A673 (cell line): ENCODE measurements around the gene EDNRA. TPM values are rescaled to one million over a fixed set of nuclear protein-coding genes. Genes with fewer than 3 reads are reported as not detected.

ENCODE experiments used
- BruUV-seq: library from RNA; stranded (reverse); fragments of 400-500 nt; replicated peaks from 2 replicates; lab custom pipeline; 2021; lab: Mats Ljungman, UMichigan
- CTCF ChIA-PET: fragments of 300-600 bp; sonication (Branson Sonifier 250); formaldehyde crosslinking; loops from one replicate; lab custom pipeline; 2022; ENCODE audit warnings: antibody characterized with exemption; lab: Charles Lee
- POLR2A ChIA-PET: fragments of 300-600 bp; sonication (Branson Sonifier 250); formaldehyde crosslinking; loops from one replicate; lab custom pipeline; 2022; ENCODE audit warnings: antibody characterized with exemption; ENCODE audit not compliant: low non-redundant PET; lab: Charles Lee
- DNase-seq: peaks from one replicate; pipeline ENCODE4 v3.0.0-alpha.2; 2015; ENCODE audit warnings: low spot score
- H3K27ac ChIP-seq: fragments of 200-600 bp; sonication (generic); 2 replicates; pipeline ENCODE4 v1.5.1; 2016; ENCODE audit warnings: mixed run types, low read depth, mild to moderate bottlenecking, mixed read lengths, antibody characterized with exemption, low read length; ENCODE audit not compliant: poor library complexity, severe bottlenecking
- H3K27me3 ChIP-seq: fragments of 200-600 bp; sonication (generic); replicated peaks from 2 replicates; pipeline ENCODE4 v1.6.1; 2017; ENCODE audit warnings: mixed run types, low read depth, mild to moderate bottlenecking, mixed read lengths, antibody characterized with exemption, low read length; ENCODE audit not compliant: insufficient read depth, poor library complexity
- H3K36me3 ChIP-seq: fragments of 200-600 bp; sonication (generic); 2 replicates; pipeline ENCODE4 v1.6.1; 2016; ENCODE audit warnings: mixed run types, mild to moderate bottlenecking, mixed read lengths, antibody characterized with exemption, low read length; ENCODE audit not compliant: insufficient read depth, poor library complexity, severe bottlenecking
- H3K4me1 ChIP-seq: fragments of 200-600 bp; sonication (generic); 2 replicates; pipeline ENCODE4 v1.6.1; 2017; ENCODE audit warnings: mixed run types, mild to moderate bottlenecking, mixed read lengths, antibody characterized with exemption, low read length; ENCODE audit not compliant: insufficient read depth, poor library complexity, severe bottlenecking
- H3K4me3 ChIP-seq: fragments of 200-600 bp; sonication (generic); 2 replicates; pipeline ENCODE4 v1.5.1; 2016; ENCODE audit warnings: low read depth, mixed run types, mild to moderate bottlenecking, mixed read lengths, low read length; ENCODE audit not compliant: poor library complexity, severe bottlenecking
- H3K9me3 ChIP-seq: fragments of 200-600 bp; sonication (generic); 2 replicates; pipeline ENCODE4 v1.6.1; 2016; ENCODE audit warnings: mixed run types, low read depth, mild to moderate bottlenecking, mixed read lengths, antibody characterized with exemption, low read length; ENCODE audit not compliant: poor library complexity, severe bottlenecking
- EZH2 ChIP-seq: fragments of 200-600 bp; sonication (generic); IDR thresholded peaks from 2 replicates; pipeline ENCODE4 v1.6.1; 2017; ENCODE audit warnings: borderline replicate concordance, low read depth, mild to moderate bottlenecking, mixed read lengths, antibody characterized with exemption, low read length; ENCODE audit not compliant: poor library complexity, severe bottlenecking
- intact Hi-C: fragments of 100-400 bp; cut with micrococcal nuclease; formaldehyde crosslinking; loops from one replicate; pipeline ENCODE4 v1.10.0; 2022; ENCODE audit not compliant: unreplicated experiment
- total RNA-seq: library from RNA; stranded (reverse); gene quantifications from 2 replicates; pipeline ENCODE4 v1.2.3, GENCODE V29; 2021
- TF ChIP-seq, protein P1 (sequence below): fragments of 300-800, 200-600 bp; sonication (generic); conservative IDR thresholded peaks from 2 replicates; pipeline ENCODE4 v1.5.1; 2017; ENCODE audit warnings: low read depth, mild to moderate bottlenecking, antibody characterized with exemption, low read length, moderate library complexity, mixed read lengths

EDNRA gene
- total RNA-seq, 1 experiment from 2014 or later, result 23.9 TPM

- Histone ChIP-seq H3K4me3 (no peak overlapping the region), H3K4me1 (peaks cover 21% of the 10 kb centered on the region), H3K36me3 (no peaks in the 10 kb centered on the region), H3K9me3 (no peaks in the 10 kb centered on the region), H3K27ac (no peak overlapping the region), H3K27me3 (no peaks in the 10 kb centered on the region)
- intact Hi-C loops, result loop anchor here (5.0 kb wide), 1 partner anchor 677 kb away; no protein-coding TSS in a partner anchor
- TF ChIP-seq, protein P1, sequence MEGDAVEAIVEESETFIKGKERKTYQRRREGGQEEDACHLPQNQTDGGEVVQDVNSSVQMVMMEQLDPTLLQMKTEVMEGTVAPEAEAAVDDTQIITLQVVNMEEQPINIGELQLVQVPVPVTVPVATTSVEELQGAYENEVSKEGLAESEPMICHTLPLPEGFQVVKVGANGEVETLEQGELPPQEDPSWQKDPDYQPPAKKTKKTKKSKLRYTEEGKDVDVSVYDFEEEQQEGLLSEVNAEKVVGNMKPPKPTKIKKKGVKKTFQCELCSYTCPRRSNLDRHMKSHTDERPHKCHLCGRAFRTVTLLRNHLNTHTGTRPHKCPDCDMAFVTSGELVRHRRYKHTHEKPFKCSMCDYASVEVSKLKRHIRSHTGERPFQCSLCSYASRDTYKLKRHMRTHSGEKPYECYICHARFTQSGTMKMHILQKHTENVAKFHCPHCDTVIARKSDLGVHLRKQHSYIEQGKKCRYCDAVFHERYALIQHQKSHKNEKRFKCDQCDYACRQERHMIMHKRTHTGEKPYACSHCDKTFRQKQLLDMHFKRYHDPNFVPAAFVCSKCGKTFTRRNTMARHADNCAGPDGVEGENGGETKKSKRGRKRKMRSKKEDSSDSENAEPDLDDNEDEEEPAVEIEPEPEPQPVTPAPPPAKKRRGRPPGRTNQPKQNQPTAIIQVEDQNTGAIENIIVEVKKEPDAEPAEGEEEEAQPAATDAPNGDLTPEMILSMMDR, result 0 out of 2 replicates have a peak, but pooled peaks have one; percentile 28
- no peak for TF ChIP-seq EZH2
- ChIA-PET CTCF (interaction anchor here (1.4 kb wide), 1 partner anchor 273 kb away, joined by 6 read pairs; no protein-coding TSS in a partner anchor), POLR2A (no interaction called here)
- BruUV-seq, result no TSS peak
- DNase-seq, result no peak
Measured at GRCh38 chr4:147594107-147594506, 113.2 kb downstream of the EDNRA start.

Other genes starting within 250 kb of the EDNRA start
- gene TMEM184C, start 136.3 kb downstream of the EDNRA start, total RNA-seq, result 36.3 and 38.7 TPM in 2 replicates
- 11.2 and 13.1 TPM in 2 replicates for gene PRMT9, start 203.1 kb downstream of the EDNRA start, total RNA-seq